Erythroblast (primary cell): Measurements from ENCODE around the gene EEFSEC.

Source experiments
- GATA1 ChIP-seq: IDR thresholded peaks from 2 replicates; pipeline ENCODE4 v1.6.1; 2011; ENCODE audit warnings: low read depth, mild to moderate bottlenecking, control low read depth, low read length, moderate library complexity
- POLR2A ChIP-seq: IDR thresholded peaks from 2 replicates; pipeline ENCODE4 v1.6.1; 2011; ENCODE audit warnings: mild to moderate bottlenecking, low read length

DNA sequence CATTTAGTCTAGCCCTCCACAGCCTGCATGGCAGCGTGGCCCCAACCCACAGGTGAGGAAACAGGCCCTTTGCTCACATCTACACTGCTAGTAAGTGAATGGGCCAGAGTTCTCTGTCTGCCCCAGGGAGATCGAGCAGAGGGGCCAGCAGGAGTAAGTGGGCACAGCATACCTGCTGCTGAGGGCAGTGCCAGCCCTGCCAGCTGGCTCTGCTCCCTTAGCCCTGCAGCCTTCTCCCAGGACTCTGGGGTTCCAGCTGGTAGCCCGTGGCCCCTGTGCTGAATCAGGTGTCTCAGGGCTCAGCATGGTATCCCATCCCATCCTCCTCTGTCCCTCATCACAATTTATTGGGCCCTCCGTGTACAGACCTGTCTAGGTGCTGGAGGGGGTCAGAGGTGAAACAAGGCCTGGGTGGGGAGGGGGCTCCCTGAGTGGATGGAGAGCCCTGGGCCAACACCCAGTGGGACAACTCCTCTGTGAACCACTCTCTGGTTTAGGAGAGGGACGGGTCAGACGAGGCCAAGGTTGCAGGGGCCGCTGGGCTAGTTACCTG is 211.6 kb downstream of the EEFSEC start:
- TF ChIP-seq POLR2A (no peak), GATA1 (no peak)
